BJ (cell line): ENCODE data around the gene HYPK. TPM values are rescaled to one million over a fixed set of nuclear protein-coding genes. Genes with fewer than 3 reads are reported as not detected.
"Not testable (repeated sequence)": the region's sequence is repeated elsewhere in the genome, so short reads cannot be mapped to it uniquely, and the experiment has no call there.

Source experiments
- CTCF ChIA-PET: fragments of 350-600 bp; formaldehyde crosslinking; extraction: SDS; loops from one replicate; lab custom pipeline; 2021; ENCODE audit warnings: antibody characterized with exemption, inconsistent platforms; lab: Yijun Ruan, JAX
- POLR2A ChIA-PET: fragments of 300-600 bp; sonication (Branson Sonifier 250); formaldehyde crosslinking; extraction: SDS; loops from one replicate; lab custom pipeline; 2021; ENCODE audit warnings: antibody characterized with exemption; lab: Charles Lee
- DNase-seq: peaks from one replicate; pipeline ENCODE4 v3.0.0-alpha.2; 2011; ENCODE audit warnings: low read depth
- H3K27me3 ChIP-seq: 2 replicates; pipeline ENCODE4 v1.6.0; 2011; ENCODE audit warnings: low read length; ENCODE audit not compliant: control insufficient read depth, insufficient read depth
- H3K36me3 ChIP-seq: 2 replicates; pipeline ENCODE4 v1.5.1; 2011; ENCODE audit warnings: low read length; ENCODE audit not compliant: control insufficient read depth, insufficient read depth
- H3K4me3 ChIP-seq: 2 replicates; pipeline ENCODE4 v1.5.1; 2011; ENCODE audit warnings: low read depth, mild to moderate bottlenecking, control low read depth, low read length
- CTCF ChIP-seq: IDR thresholded peaks from 2 replicates; pipeline ENCODE4 v1.5.1; 2011; ENCODE audit warnings: low read depth, mild to moderate bottlenecking, control low read depth, inconsistent platforms, low read length, moderate library complexity; ENCODE audit not compliant: insufficient read depth
- polyA plus RNA-seq: library from polyadenylated mRNA; depleted of rRNA; stranded (reverse); fragments of >200 nt; gene quantifications from 2 replicates; pipeline ENCODE4 v1.2.3, GENCODE V29; 2011; rRNA removed
- small RNA-seq: library from RNA; depleted of rRNA; stranded (forward); fragments of <200 nt; gene quantifications from one replicate; pipeline ENCODE3, GENCODE V24; 2012; ENCODE audit warnings: low replicate concordance, low read depth; ENCODE audit not compliant: insufficient read length

HYPK gene
- polyA plus RNA-seq, 1 experiment = 3.4 TPM

DNA sequence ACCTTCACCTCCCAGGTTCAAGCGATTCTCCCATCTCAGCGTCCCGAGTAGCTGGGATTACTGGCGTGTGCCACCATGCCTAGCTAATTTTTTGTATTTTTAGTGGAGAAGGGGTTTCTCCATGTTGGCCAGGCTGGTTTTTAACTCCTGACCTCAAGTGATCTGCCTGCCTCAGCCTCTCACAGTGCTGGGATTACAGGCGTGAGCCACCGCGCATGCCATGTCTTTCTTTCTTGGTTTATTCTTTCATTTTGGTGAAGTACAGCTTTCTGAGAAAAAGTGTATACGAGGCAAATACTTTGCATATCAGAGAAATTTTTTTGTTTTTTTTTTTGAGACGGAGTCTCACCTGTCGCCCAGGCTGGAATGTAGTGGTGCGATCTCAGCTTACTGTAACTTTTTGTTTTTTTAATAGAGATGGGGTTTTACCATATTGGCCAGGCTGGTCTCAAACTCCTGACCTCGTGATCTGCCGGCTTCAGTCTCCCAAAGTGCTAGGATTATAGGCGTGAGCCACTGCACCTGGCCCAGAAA lies 31.2 kb downstream of the HYPK start:
- DNase-seq, H3K27me3 ChIP-seq, H3K4me3 ChIP-seq, H3K36me3 ChIP-seq, POLR2A ChIA-PET: not testable (repeated sequence)
- CTCF ChIA-PET = interaction anchor here (0.6 kb wide), 2 partner anchors 73 to 340 kb away, joined by 3 to 4 read pairs; no protein-coding TSS in a partner anchor

DNA sequence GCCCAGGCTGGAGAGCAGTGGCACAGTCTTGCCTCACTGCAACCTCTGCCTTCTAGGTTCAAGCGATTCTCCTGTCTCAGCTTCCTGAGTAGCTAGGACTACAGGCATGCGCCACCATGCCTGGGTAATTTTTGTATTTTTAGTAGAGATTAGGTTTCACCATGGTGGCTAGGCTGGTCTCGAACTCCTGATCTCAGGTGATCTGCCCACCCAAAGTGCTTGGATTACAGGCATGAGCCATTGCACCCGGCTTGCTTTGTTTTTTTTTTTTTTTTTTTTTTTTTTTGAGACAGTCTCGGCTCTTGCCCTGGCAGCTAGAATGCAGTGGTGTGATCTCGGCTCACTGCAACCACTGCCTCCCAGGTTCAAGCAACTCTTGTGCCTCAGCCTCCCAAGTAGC lies 32.1 kb downstream of the HYPK start:
- DNase-seq, H3K4me3 ChIP-seq, H3K27me3 ChIP-seq, H3K36me3 ChIP-seq: not testable (repeated sequence)
- CTCF ChIA-PET = interaction anchor here (1.1 kb wide), 1 partner anchor 11 kb away, joined by 3 read pairs; no protein-coding TSS in a partner anchor
- POLR2A ChIA-PET = interaction anchor here (0.6 kb wide), 1 partner anchor 10 kb away, joined by 8 read pairs; no protein-coding TSS in a partner anchor

DNA sequence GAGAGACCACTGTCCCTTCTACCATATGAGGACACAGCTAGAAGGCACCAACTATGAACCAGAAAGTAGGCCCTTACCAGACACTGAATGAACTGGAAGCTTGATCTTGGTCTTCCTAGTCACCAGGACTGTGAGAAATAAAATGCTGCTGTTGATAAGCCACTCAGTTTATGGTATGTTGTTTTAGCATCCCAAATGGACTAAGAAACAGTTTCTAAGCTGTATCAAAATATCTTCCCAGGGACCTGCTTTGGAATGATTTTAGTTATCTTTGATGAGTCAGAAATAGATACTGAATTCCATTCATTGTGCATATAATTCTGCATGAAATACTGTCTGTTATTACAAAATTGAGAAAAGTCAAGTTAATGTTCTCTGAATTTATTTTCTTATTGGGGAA lies 45.0 kb downstream of the HYPK start:
- ChIA-PET POLR2A (no interaction called here), CTCF (interaction anchor here (0.5 kb wide), 1 partner anchor 348 kb away, joined by 4 read pairs; no protein-coding TSS in a partner anchor)
- Histone ChIP-seq H3K27me3 (no peaks in the 10 kb centered on the region), H3K4me3 (no peak overlapping the region), H3K36me3 (no peaks in the 10 kb centered on the region)
- TF ChIP-seq CTCF = no peak
- DNase-seq = no peak

- Histone ChIP-seq H3K4me3 (no peak overlapping the region), H3K36me3 (no peaks in the 10 kb centered on the region), H3K27me3 (no peaks in the 10 kb centered on the region)
- DNase-seq = no peak
- POLR2A ChIA-PET = no interaction called here
- CTCF ChIA-PET = no interaction called here
- no peak for TF ChIP-seq CTCF
Measured at GRCh38 chr15:43851251-43851650, 50.9 kb downstream of the HYPK start.

- ChIA-PET POLR2A (no interaction called here), CTCF (no interaction called here)
- Histone ChIP-seq H3K27me3 (no peaks in the 10 kb centered on the region), H3K36me3 (no peaks in the 10 kb centered on the region), H3K4me3 (no peak overlapping the region)
- DNase-seq = no peak
- TF ChIP-seq CTCF = no peak
Measured at GRCh38 chr15:43852607-43853006, 52.2 kb downstream of the HYPK start.

Small RNA genes within 50 kb of the gene (small RNA-seq; reads per million reads assigned to genes)
- gene MIR1282 = not detected

Other genes starting within 250 kb of the HYPK start
- 24.1 and 29.2 TPM in 2 replicates for gene PPIP5K1, start 210.4 kb upstream of the HYPK start, polyA plus RNA-seq
- gene CKMT1B, start 206.6 kb upstream of the HYPK start, polyA plus RNA-seq = 0.12 and 0.25 TPM in 2 replicates
- gene STRC, start 181.8 kb upstream of the HYPK start, polyA plus RNA-seq = not detected in 2 replicates
- gene CATSPER2, start 151.8 kb upstream of the HYPK start, polyA plus RNA-seq = 1.1 and 1.9 TPM in 2 replicates
- gene CKMT1A, start 106.7 kb upstream of the HYPK start, polyA plus RNA-seq = 0.17 TPM in 1 of 2 replicates, not detected in the other
- 199 and 425 TPM in 2 replicates for gene PDIA3, start 54.2 kb upstream of the HYPK start, polyA plus RNA-seq
- gene ELL3, start 23.6 kb upstream of the HYPK start, polyA plus RNA-seq = 1.2 and 2.0 TPM in 2 replicates
- 848 and 929 TPM in 2 replicates for gene SERF2, start 8.3 kb upstream of the HYPK start, polyA plus RNA-seq
- gene SERINC4, start 379 bp upstream of the HYPK start, polyA plus RNA-seq = 0.04 TPM in 1 of 2 replicates, not detected in the other
- gene MFAP1, start 24.1 kb downstream of the HYPK start, polyA plus RNA-seq = 13.1 and 23.4 TPM in 2 replicates
- gene WDR76, start 26.4 kb downstream of the HYPK start, polyA plus RNA-seq = 1.5 and 3.4 TPM in 2 replicates